Adrenal gland (tissue), 12 donors: ENCODE results near the gene DAPK2. TPM values are rescaled to one million over a fixed set of nuclear protein-coding genes. Genes with fewer than 3 reads are reported as not detected.

Source experiments
- DNase-seq, 7 donors: peaks; one replicate each; pipeline ENCODE4 v3.0.0-alpha.2; 2019 to 2020
- H3K27ac ChIP-seq, 5 donors: fragments of 200-600 bp; sonication (generic) in 4 of 5; 1 replicate in 3 of 5; 2 replicates in 2 of 5; pipeline versions ENCODE4 v1.5.1 to v1.8.0; 2016 to 2020; ENCODE audit warnings: mild to moderate bottlenecking in 1 of 5
- H3K27me3 ChIP-seq: fragments of 200-600 bp; 2 replicates; pipeline ENCODE4 v1.8.0; 2021
- H3K36me3 ChIP-seq, 2 donors: fragments of 200-600 bp; replicated peaks in 1 of 2; 1 replicate in 1 of 2; 2 replicates in 1 of 2; pipeline versions ENCODE4 v1.5.1 to v1.8.0; 2018 to 2022
- H3K4me1 ChIP-seq, 2 donors: fragments of 200-600 bp; replicated peaks in 1 of 2; 1 replicate in 1 of 2; 2 replicates in 1 of 2; pipeline versions ENCODE4 v1.5.1 to v1.8.0; 2018 to 2021
- H3K4me3 ChIP-seq, 4 donors: fragments of 200-600 bp; sonication (generic) in 3 of 4; one replicate each; pipeline ENCODE4 v1.5.1; 2016 to 2018
- H3K9me3 ChIP-seq, 3 donors: fragments of 200-600 bp; sonication (generic) in 1 of 3; replicated peaks in 1 of 3; 1 replicate in 2 of 3; 2 replicates in 1 of 3; pipeline versions ENCODE4 v1.5.1 to v1.8.0; 2016 to 2021
- POLR2A ChIP-seq, 2 donors: fragments of 450-650 bp; IDR thresholded peaks; one replicate each; pipeline ENCODE4 v1.6.1; 2017; ENCODE audit warnings: antibody characterized with exemption in 2 of 2, mild to moderate bottlenecking in 2 of 2, moderate library complexity in 1 of 2
- WGBS, 4 donors: extraction: QIAGEN DNeasy Blood & Tissue Kit in 2 of 4; methylation state at CpG; one replicate each; pipeline versions ENCODE4 v1.1.5 to v1.1.7; 2013 to 2017; 5-methylcytosine and 5-hydroxymethylcytosine counted together
- intact Hi-C, 2 donors: fragments of 100-400 bp; cut with DNase I; formaldehyde crosslinking; loops; one replicate each; pipeline versions ENCODE4 v1.14.1 to v1.15.0; 2022 to 2023
- polyA plus RNA-seq, 3 donors: library from polyadenylated mRNA; stranded (reverse); fragments of 200-250 nt in 2 of 3; fragments of 350-450 nt in 1 of 3; fragmentation: Illumina TruSeq in 1 of 3; extraction: RNeasy Lipid Tissue Mini Kit (QIAGEN cat#74804) in 1 of 3; gene quantifications; one replicate each; pipeline ENCODE4 v1.2.3, GENCODE V29; 2013 to 2014
- total RNA-seq, 9 donors: library from RNA; depleted of rRNA in 4 of 9; stranded (reverse); fragments of >200 nt in 4 of 9; fragments of 120-200 nt in 1 of 9; fragmentation: NEBNext Ultra II Directional in 1 of 9; extraction: Animal tissue kit (Norgen Biotek cat#: 25700) in 1 of 9; gene quantifications; one replicate each; pipeline versions ENCODE4 v1.1.0 to v1.2.4, GENCODE V29; 2013 to 2023
- TF ChIP-seq, protein P1 (sequence below), 6 experiments: fragments of 450-650 bp in 4 of 6; fragments of 200-600 bp in 2 of 6; sonication (generic) in 1 of 6; IDR thresholded peaks; 1 replicate in 5 of 6; 2 replicates in 1 of 6; pipeline versions ENCODE4 v1.5.1 to v1.8.0; 2016 to 2021; ENCODE audit warnings: antibody characterized with exemption in 6 of 6, mild to moderate bottlenecking in 2 of 6, moderate library complexity in 1 of 6
- donor health status: healthy with polysubstance abuse.
- donor health status: Bipolar disorder and iron deficiency.
- donor health status: DM: yes; HTN: yes; CAD: no.
- donor health status: DM: no; HTN: no; CAD: no.
- donor health status: DM: no; HTN: no; CAD: no.
- donor health status: DM: yes; HTN: yes; CAD: no.

Gene DAPK2
- total and polyA plus RNA-seq, 12 donors, result 0.97 to 8.7 (median 6.1) TPM

DNA sequence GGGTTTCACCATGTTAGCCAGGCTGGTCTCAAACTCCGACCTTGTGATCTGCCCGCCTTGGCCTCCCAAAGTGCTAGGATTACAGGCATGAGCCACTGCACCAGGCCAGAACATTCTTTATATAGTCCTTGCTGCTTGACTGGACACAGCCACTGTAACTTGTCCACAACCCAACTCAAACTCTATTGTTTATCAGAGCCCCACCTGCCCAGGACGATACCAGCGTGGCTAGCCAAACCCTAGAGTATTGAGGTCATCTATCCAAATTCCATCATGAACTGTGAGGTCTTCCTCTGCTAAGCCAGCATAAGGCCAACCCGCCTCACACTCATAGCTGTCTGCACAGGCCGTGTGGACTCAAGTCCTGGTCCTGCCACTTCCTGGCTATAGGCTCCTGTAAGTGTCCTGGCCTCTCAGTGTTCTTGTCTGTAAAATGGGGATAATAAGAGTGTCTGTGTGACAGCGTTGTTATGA lies 63.9 kb downstream of the DAPK2 start:
- H3K4me3 ChIP-seq, result no peak overlapping the region
- peak in 1 of 7 donors; percentile 5 for DNase-seq
- no peaks in the 10 kb centered on the region for H3K36me3 ChIP-seq
- intact Hi-C loops, result no loop called here
- no peak for TF ChIP-seq POLR2A (IDR thresholded peaks at IDR 0.05)
- TF ChIP-seq, protein P1, sequence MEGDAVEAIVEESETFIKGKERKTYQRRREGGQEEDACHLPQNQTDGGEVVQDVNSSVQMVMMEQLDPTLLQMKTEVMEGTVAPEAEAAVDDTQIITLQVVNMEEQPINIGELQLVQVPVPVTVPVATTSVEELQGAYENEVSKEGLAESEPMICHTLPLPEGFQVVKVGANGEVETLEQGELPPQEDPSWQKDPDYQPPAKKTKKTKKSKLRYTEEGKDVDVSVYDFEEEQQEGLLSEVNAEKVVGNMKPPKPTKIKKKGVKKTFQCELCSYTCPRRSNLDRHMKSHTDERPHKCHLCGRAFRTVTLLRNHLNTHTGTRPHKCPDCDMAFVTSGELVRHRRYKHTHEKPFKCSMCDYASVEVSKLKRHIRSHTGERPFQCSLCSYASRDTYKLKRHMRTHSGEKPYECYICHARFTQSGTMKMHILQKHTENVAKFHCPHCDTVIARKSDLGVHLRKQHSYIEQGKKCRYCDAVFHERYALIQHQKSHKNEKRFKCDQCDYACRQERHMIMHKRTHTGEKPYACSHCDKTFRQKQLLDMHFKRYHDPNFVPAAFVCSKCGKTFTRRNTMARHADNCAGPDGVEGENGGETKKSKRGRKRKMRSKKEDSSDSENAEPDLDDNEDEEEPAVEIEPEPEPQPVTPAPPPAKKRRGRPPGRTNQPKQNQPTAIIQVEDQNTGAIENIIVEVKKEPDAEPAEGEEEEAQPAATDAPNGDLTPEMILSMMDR (IDR thresholded peaks at IDR 0.05), result no peak
- no peaks in the 10 kb centered on the region for H3K9me3 ChIP-seq
- H3K27ac ChIP-seq, result no peak overlapping the region
- peaks cover 0 to 5% of the 10 kb centered on the region in 2 donors for H3K4me1 ChIP-seq
- H3K27me3 ChIP-seq, result no peaks in the 10 kb centered on the region
- WGBS, 4 donors, result 91 to 94% (median 93%) methylated on average over 7 of the region's 7 CpGs

DNA sequence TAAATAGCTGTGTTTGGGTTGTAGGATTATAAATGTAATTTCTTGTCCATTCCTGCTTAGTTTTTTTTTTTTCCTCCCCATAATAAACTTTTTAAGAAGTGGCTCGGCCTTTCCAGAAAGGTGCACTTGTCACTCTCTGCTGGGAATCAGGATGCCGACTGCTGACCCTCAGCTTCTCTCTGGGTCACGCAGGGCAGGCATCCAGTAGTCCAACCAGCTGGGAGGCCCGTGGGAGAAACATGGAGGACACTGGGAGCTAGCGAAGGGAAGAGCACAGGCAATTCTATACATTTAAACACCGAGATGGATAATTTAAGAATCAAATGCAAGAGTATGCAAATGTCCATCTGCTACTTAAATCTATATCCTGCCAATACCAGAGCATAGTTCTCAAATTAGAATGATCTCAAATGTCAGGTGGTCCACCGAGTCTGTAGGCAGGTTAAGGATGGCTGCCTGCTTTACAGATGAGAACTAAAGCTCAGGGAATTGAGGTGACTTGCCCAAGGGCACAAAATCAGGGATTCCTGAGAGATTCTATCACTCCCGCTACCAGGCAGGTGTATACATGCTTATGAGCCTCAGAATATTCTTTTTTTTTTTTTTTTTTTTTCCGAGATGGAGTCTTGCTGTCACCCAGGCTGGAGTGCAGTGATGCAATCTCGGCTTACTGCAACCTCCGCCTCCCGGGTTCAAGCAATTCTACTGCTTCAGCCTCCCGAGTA lies 64.5 kb downstream of the DAPK2 start:
- intact Hi-C loops, result no loop called here
- TF ChIP-seq, protein P1 (IDR thresholded peaks at IDR 0.05), result no peak
- no peak for TF ChIP-seq POLR2A (IDR thresholded peaks at IDR 0.05)
- DNase-seq, result no peak
- Histone ChIP-seq H3K4me3 (no peak overlapping the region), H3K9me3 (no peaks in the 10 kb centered on the region), H3K36me3 (no peaks in the 10 kb centered on the region), H3K4me1 (peaks cover 0 to 5% of the 10 kb centered on the region in 2 donors), H3K27ac (no peak overlapping the region), H3K27me3 (no peaks in the 10 kb centered on the region)
- whole genome bisulfite sequencing, 4 donors, result 91 to 94% (median 92%) methylated on average over 13 of the region's 13 CpGs

DNA sequence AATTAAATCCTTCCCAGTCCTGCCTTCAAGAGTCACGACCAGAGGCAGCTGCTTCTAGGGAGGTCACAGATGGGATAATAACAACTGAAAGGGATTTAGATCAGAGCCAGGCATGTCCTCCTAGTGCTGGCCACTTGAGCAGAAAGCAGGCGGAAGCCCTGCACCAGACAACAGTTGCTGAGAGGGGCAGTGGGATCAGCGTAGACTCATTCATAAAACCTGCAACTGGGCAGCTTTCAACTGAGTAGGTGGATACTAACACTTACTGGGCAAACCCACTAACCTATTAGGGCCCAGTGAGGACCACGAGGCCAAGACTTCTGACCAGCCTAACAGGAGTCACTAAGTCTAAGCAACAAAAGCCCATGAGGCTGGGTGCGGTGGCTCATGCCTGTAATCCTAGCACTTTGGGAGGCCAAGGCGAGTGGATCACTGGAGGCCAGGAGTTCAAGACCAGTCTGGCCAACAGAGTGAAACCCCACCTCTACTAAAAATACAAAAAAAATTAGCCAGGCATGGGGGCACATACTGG lies 67.0 kb downstream of the DAPK2 start:
- 49 to 94% (median 72%) methylated on average over 3 to 6 of the region's 6 CpGs for WGBS, 4 donors
- intact Hi-C loops, result no loop called here
- no peak for DNase-seq
- no peak overlapping the region for H3K27ac ChIP-seq
- no peaks in the 10 kb centered on the region for H3K4me1 ChIP-seq
- H3K9me3 ChIP-seq, result no peaks in the 10 kb centered on the region
- no peaks in the 10 kb centered on the region for H3K36me3 ChIP-seq
- TF ChIP-seq, protein P1 (IDR thresholded peaks at IDR 0.05), result no peak
- no peak for TF ChIP-seq POLR2A (IDR thresholded peaks at IDR 0.05)
- no peak overlapping the region for H3K4me3 ChIP-seq
- no peaks in the 10 kb centered on the region for H3K27me3 ChIP-seq

DNA sequence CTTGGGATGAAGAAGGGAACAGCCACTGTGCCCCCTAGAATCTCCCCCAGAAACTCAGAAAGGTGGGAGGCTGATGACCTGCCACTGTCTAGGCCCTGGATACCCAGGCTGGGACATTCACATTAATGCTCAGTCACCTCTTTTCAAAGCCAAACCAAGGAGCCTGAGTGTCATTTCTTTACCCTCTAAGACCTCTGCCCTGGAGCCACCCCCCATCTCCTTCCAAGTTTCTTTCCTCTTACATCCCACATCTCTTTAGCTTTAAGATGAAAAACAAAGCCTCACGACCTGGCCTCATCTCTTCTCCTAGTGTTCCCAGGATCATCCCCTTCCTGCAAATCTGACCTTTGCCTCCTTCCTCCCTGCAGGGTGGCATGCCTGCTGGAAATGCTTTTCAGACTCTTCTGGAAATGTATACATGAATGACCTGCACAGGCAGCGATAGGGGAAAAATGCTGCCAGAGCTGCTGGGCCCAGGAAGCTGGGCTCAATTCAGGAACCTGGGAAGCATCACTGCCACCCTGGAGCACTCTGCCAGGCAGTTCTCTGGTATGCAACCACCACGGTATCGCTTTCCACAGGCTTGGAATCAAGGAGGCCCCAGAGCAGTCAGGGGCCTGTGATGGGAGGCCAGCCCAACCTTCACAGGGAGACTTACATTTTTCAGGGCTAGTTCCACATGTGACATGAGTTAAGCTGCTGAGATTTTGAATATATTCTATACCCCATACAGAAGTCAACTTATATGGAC lies 67.6 kb downstream of the DAPK2 start:
- Histone ChIP-seq H3K9me3 (no peaks in the 10 kb centered on the region), H3K27me3 (no peaks in the 10 kb centered on the region), H3K36me3 (no peaks in the 10 kb centered on the region), H3K27ac (no peak overlapping the region), H3K4me3 (no peak overlapping the region), H3K4me1 (no peaks in the 10 kb centered on the region)
- intact Hi-C loops, result no loop called here
- 79 to 96% (median 88%) methylated on average over 3 to 4 of the region's 4 CpGs for WGBS, 4 donors
- no peak for TF ChIP-seq POLR2A (IDR thresholded peaks at IDR 0.05)
- TF ChIP-seq, protein P1 (IDR thresholded peaks at IDR 0.05), result no peak
- DNase-seq, result no peak
